ENCODE data around the gene HOXA11. TPM values are rescaled to one million over a fixed set of nuclear protein-coding genes. Genes with fewer than 3 reads are reported as not detected.
A peak's percentile ranks its signal among the peaks of the same experiment; 100 is the strongest.

The HOXA11 gene
- polyA plus RNA-seq, 1 donor from 2014 or later, result not detected

DNA sequence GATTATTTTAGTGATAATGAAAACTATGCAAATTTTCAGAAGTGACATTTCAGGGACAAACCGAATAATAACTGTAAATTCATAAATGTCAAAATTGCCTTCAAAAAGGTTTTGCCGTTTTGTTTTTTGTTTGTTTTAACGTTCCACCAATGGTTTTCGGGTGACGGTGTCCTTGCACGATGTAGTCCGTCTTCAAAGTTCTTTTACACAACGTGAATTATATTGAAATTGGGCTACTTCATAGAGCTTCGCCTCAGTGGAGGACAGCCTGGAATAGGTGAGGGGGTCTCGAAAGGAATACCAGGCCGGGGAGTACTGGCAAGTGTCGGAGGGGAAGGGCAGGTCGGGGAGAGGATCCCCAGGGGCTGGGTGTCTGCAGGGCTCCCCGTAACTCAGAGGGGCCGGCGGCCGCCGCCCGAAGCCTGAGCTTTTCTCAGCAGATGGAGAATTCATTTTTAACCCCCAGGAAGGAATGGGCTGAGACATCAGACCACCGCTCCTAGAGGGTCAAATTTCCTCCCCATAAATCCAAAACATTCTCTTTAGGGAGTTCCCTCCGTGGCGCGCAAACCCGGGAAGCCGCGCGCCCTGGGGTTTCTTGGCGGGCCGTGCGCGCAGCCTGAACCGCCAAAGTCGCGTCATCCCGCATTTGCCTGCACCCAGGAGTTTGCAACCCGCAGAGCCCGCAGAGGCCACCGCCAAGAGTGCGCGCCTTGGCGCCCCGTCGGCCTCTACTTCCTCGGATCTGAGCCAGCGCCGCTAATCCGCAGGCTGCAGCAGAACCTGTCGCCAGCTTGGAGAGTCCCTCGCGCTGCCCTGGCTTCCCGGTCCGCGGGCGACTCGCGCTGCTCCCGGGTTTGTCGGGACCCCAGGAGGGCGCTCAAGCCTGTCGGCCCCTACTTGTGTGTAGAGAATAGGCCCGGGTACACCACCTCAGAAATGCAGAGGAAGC is 40.2 kb upstream of the HOXA11 start:
- Histone ChIP-seq H4K20me1 (ENCODE audit: insufficient read depth) (no peaks in the 10 kb centered on the region), H3K27ac (ENCODE audit: low read length) (no peak overlapping the region), H2AFZ (ENCODE audit: low read depth, low read length) (no peak overlapping the region), H3K4me3 (ENCODE audit: low read length) (peak overlapping the region; percentile 53), H3K9me3 (ENCODE audit: low read length) (no peaks in the 10 kb centered on the region), H3K4me2 (ENCODE audit: low read length) (no peak overlapping the region), H3K9ac (ENCODE audit: low read length) (no peak overlapping the region), H3F3A (ENCODE audit: insufficient read depth, low read length, poor library complexity, severe bottlenecking) (no peaks in the 10 kb centered on the region), H3K36me3 (ENCODE audit: insufficient read depth, low read length) (no peaks in the 10 kb centered on the region), H3K9me2 (ENCODE audit: insufficient read depth, low read length) (no peaks in the 10 kb centered on the region), H3K79me2 (replicated peaks; ENCODE audit: insufficient read depth, low read length) (no peaks in the 10 kb centered on the region), H3K27me3 (ENCODE audit: insufficient read depth, low read depth, low read length) (peaks cover 99% of the 10 kb centered on the region)
- TF ChIP-seq, protein P1, sequence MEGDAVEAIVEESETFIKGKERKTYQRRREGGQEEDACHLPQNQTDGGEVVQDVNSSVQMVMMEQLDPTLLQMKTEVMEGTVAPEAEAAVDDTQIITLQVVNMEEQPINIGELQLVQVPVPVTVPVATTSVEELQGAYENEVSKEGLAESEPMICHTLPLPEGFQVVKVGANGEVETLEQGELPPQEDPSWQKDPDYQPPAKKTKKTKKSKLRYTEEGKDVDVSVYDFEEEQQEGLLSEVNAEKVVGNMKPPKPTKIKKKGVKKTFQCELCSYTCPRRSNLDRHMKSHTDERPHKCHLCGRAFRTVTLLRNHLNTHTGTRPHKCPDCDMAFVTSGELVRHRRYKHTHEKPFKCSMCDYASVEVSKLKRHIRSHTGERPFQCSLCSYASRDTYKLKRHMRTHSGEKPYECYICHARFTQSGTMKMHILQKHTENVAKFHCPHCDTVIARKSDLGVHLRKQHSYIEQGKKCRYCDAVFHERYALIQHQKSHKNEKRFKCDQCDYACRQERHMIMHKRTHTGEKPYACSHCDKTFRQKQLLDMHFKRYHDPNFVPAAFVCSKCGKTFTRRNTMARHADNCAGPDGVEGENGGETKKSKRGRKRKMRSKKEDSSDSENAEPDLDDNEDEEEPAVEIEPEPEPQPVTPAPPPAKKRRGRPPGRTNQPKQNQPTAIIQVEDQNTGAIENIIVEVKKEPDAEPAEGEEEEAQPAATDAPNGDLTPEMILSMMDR (IDR thresholded peaks at IDR 0.05; ENCODE audit: poor library complexity, severe bottlenecking), result no peak
- TF ChIP-seq TAF1 (IDR thresholded peaks at IDR 0.05; ENCODE audit: low read depth), result no peak
- TF ChIP-seq RAD21 (conservative IDR thresholded peaks at IDR 0.05), result no peak
- peak; percentile 50 for TF ChIP-seq EZH2 (IDR thresholded peaks at IDR 0.05; ENCODE audit: borderline replicate concordance, insufficient read depth, low read length, poor library complexity, severe bottlenecking)
- TF ChIP-seq EP300 (conservative IDR thresholded peaks at IDR 0.05; ENCODE audit: poor library complexity, severe bottlenecking), result no peak

DNA sequence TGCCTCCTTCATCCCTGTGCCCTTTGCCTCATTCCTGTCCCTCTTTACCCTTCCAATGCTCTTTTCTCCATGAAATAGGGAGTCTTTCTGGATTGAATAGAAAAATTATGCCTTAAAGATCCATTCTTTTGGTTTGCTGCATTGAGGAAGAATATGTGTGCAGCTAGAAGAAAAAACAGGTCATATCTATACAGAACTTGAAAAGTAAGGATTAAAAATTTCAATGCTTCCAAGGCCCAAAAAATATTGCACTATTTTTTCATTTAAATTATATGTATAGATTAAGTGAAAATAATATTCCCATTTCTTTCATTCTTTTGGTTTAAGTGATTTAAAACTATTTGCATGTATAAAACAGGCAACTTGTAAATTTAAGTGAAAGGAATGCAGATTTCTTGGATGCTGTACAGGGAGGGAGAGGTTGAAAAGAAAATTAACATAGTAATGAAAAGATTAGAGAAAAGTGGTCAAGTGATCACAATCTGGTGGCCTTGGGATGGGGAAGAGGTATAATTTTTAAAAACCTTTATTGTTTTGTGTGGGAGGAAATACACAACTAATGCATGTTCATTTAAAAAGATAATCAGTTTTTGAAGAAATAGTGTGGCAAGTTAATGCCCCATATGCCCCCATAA is 39.0 kb upstream of the HOXA11 start:
- H3K4me2 ChIP-seq (ENCODE audit: low read length), result no peak overlapping the region
- no peaks in the 10 kb centered on the region for H3K79me2 ChIP-seq (replicated peaks; ENCODE audit: insufficient read depth, low read length)
- H4K20me1 ChIP-seq (ENCODE audit: insufficient read depth), result no peaks in the 10 kb centered on the region
- no peaks in the 10 kb centered on the region for H3K9me2 ChIP-seq (ENCODE audit: insufficient read depth, low read length)
- TF ChIP-seq MXI1 (conservative IDR thresholded peaks at IDR 0.05; ENCODE audit: poor library complexity, severe bottlenecking) (no peak), POLR2AphosphoS5 (IDR thresholded peaks at IDR 0.05) (no peak), TAF1 (IDR thresholded peaks at IDR 0.05; ENCODE audit: low read depth) (no peak), EP300 (conservative IDR thresholded peaks at IDR 0.05; ENCODE audit: poor library complexity, severe bottlenecking) (no peak), RAD21 (conservative IDR thresholded peaks at IDR 0.05) (no peak), SMC3 (conservative IDR thresholded peaks at IDR 0.05; ENCODE audit: poor library complexity) (no peak), EZH2 (IDR thresholded peaks at IDR 0.05; ENCODE audit: borderline replicate concordance, insufficient read depth, low read length, poor library complexity, severe bottlenecking) (no peak)
- TF ChIP-seq, protein P2, sequence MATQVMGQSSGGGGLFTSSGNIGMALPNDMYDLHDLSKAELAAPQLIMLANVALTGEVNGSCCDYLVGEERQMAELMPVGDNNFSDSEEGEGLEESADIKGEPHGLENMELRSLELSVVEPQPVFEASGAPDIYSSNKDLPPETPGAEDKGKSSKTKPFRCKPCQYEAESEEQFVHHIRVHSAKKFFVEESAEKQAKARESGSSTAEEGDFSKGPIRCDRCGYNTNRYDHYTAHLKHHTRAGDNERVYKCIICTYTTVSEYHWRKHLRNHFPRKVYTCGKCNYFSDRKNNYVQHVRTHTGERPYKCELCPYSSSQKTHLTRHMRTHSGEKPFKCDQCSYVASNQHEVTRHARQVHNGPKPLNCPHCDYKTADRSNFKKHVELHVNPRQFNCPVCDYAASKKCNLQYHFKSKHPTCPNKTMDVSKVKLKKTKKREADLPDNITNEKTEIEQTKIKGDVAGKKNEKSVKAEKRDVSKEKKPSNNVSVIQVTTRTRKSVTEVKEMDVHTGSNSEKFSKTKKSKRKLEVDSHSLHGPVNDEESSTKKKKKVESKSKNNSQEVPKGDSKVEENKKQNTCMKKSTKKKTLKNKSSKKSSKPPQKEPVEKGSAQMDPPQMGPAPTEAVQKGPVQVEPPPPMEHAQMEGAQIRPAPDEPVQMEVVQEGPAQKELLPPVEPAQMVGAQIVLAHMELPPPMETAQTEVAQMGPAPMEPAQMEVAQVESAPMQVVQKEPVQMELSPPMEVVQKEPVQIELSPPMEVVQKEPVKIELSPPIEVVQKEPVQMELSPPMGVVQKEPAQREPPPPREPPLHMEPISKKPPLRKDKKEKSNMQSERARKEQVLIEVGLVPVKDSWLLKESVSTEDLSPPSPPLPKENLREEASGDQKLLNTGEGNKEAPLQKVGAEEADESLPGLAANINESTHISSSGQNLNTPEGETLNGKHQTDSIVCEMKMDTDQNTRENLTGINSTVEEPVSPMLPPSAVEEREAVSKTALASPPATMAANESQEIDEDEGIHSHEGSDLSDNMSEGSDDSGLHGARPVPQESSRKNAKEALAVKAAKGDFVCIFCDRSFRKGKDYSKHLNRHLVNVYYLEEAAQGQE (IDR thresholded peaks at IDR 0.05; ENCODE audit: borderline replicate concordance), result no peak
- TF ChIP-seq, protein P1 (IDR thresholded peaks at IDR 0.05; ENCODE audit: poor library complexity, severe bottlenecking), result no peak
- no peaks in the 10 kb centered on the region for H3F3A ChIP-seq (ENCODE audit: insufficient read depth, low read length, poor library complexity, severe bottlenecking)
- H3K9me3 ChIP-seq (ENCODE audit: low read length), result no peaks in the 10 kb centered on the region
- H2AFZ ChIP-seq (ENCODE audit: low read depth, low read length), result no peak overlapping the region
- H3K9ac ChIP-seq (ENCODE audit: low read length), result no peak overlapping the region
- H3K27me3 ChIP-seq (ENCODE audit: insufficient read depth, low read depth, low read length), result peaks cover 99% of the 10 kb centered on the region
- H3K4me3 ChIP-seq (ENCODE audit: low read length), result no peak overlapping the region
- no peak overlapping the region for H3K27ac ChIP-seq (ENCODE audit: low read length)
- no peaks in the 10 kb centered on the region for H3K36me3 ChIP-seq (ENCODE audit: insufficient read depth, low read length)
